Kidney tubule cell (primary cell): Measurements from ENCODE around the gene OCA2.

Experiments
- DNase-seq: peaks from one replicate; pipeline ENCODE4 v3.0.0-alpha.2; 2018; ENCODE audit warnings: low spot score

The OCA2 gene

GRCh38 chr15:27808182-27808581 is 290.9 kb downstream of the OCA2 start:
- DNase-seq: no peak

GRCh38 chr15:27807335-27807734 is 291.8 kb downstream of the OCA2 start:
- DNase-seq: no peak

GRCh38 chr15:27806396-27806795 is 292.7 kb downstream of the OCA2 start:
- no peak for DNase-seq

- no peak for DNase-seq
Measured at GRCh38 chr15:27805261-27806220, 293.6 kb downstream of the OCA2 start.

GRCh38 chr15:27804569-27805260 is 294.4 kb downstream of the OCA2 start:
- DNase-seq: no peak

GRCh38 chr15:27798807-27799206 is 300.3 kb downstream of the OCA2 start:
- DNase-seq: no peak

GRCh38 chr15:27797765-27798164 is 301.4 kb downstream of the OCA2 start:
- no peak for DNase-seq

- no peak for DNase-seq
Measured at GRCh38 chr15:27796405-27797320, 302.5 kb downstream of the OCA2 start.

- no peak for DNase-seq
Measured at GRCh38 chr15:27792756-27793264, 306.3 kb downstream of the OCA2 start.

GRCh38 chr15:27790270-27790669 is 308.8 kb downstream of the OCA2 start:
- DNase-seq: no peak

GRCh38 chr15:27787931-27788330 is 311.2 kb downstream of the OCA2 start:
- no peak for DNase-seq

- no peak for DNase-seq
Measured at GRCh38 chr15:27784107-27784506, 315.0 kb downstream of the OCA2 start.

- DNase-seq: no peak
Measured at GRCh38 chr15:27783678-27784077, 315.4 kb downstream of the OCA2 start.

GRCh38 chr15:27782125-27782524 is 317.0 kb downstream of the OCA2 start:
- DNase-seq: no peak

GRCh38 chr15:27776501-27776900 is 322.6 kb downstream of the OCA2 start:
- DNase-seq: no peak

- no peak for DNase-seq
Measured at GRCh38 chr15:27774638-27775037, 324.5 kb downstream of the OCA2 start.

GRCh38 chr15:27774191-27774590 is 324.9 kb downstream of the OCA2 start:
- DNase-seq: no peak

GRCh38 chr15:27771892-27772291 is 327.2 kb downstream of the OCA2 start:
- DNase-seq: no peak

GRCh38 chr15:27770769-27771554 is 328.2 kb downstream of the OCA2 start:
- DNase-seq: no peak

- DNase-seq: no peak
Measured at GRCh38 chr15:27770086-27770607, 329.0 kb downstream of the OCA2 start.

GRCh38 chr15:27769652-27770051 is 329.5 kb downstream of the OCA2 start:
- DNase-seq: no peak
